ENCODE measurements around the gene VWC2.

GRCh38 chr7:49766966-49767365 is 6.5 kb upstream of the VWC2 start:
- TF ChIP-seq TCF7L2 (IDR thresholded peaks at IDR 0.05; ENCODE audit: low read depth, low read length) (no peak), CTCF (IDR thresholded peaks at IDR 0.05) (no peak), POLR2AphosphoS5 (IDR thresholded peaks at IDR 0.05; ENCODE audit: low read depth, low read length) (no peak)
